ENCODE data around the gene GPR132.

GPR132 gene

GRCh38 chr14:105063056-105063455, 2.2 kb downstream of the GPR132 start:
- in situ Hi-C loops (cut with HindIII; ENCODE audit: low sequenced_read_pairs): no loop called here

GRCh38 chr14:105062048-105062433, 3.2 kb downstream of the GPR132 start:
- in situ Hi-C loops (cut with HindIII; ENCODE audit: low sequenced_read_pairs): no loop called here

GRCh38 chr14:105061428-105062047, 3.7 kb downstream of the GPR132 start:
- in situ Hi-C loops (cut with HindIII; ENCODE audit: low sequenced_read_pairs): no loop called here

- in situ Hi-C loops (cut with HindIII; ENCODE audit: low sequenced_read_pairs): no loop called here
These were observed 4.3 kb downstream of the GPR132 start for GRCh38 chr14:105060751-105061427.

- in situ Hi-C loops (cut with HindIII; ENCODE audit: low sequenced_read_pairs): loop anchor here (10.0 kb wide), 1 partner anchor 125 kb away; no protein-coding TSS in a partner anchor
These were observed 5.2 kb downstream of the GPR132 start for GRCh38 chr14:105059925-105060565.

- in situ Hi-C loops (cut with HindIII; ENCODE audit: low sequenced_read_pairs): loop anchor here (10.0 kb wide), 1 partner anchor 124 kb away; no protein-coding TSS in a partner anchor
These were observed 6.0 kb downstream of the GPR132 start for GRCh38 chr14:105059035-105059924.

GRCh38 chr14:105058521-105059034, 6.7 kb downstream of the GPR132 start:
- in situ Hi-C loops (cut with HindIII; ENCODE audit: low sequenced_read_pairs): loop anchor here (10.0 kb wide), 1 partner anchor 124 kb away; no protein-coding TSS in a partner anchor

- in situ Hi-C loops (cut with HindIII; ENCODE audit: low sequenced_read_pairs): loop anchor here (10.0 kb wide), 1 partner anchor 122 kb away; no protein-coding TSS in a partner anchor
These were observed 8.9 kb downstream of the GPR132 start for GRCh38 chr14:105056303-105056831.

- in situ Hi-C loops (cut with HindIII; ENCODE audit: low sequenced_read_pairs): loop anchor here (10.0 kb wide), 1 partner anchor 121 kb away; no protein-coding TSS in a partner anchor
These were observed 9.4 kb downstream of the GPR132 start for GRCh38 chr14:105055736-105056302.

- in situ Hi-C loops (cut with HindIII; ENCODE audit: low sequenced_read_pairs): loop anchor here (10.0 kb wide), 1 partner anchor 121 kb away; no protein-coding TSS in a partner anchor
These were observed 9.9 kb downstream of the GPR132 start for GRCh38 chr14:105055334-105055733.

GRCh38 chr14:105053996-105054395, 11.2 kb downstream of the GPR132 start:
- in situ Hi-C loops (cut with HindIII; ENCODE audit: low sequenced_read_pairs): loop anchor here (10.0 kb wide), 1 partner anchor 119 kb away; no protein-coding TSS in a partner anchor

GRCh38 chr14:105053421-105053820, 11.8 kb downstream of the GPR132 start:
- in situ Hi-C loops (cut with HindIII; ENCODE audit: low sequenced_read_pairs): loop anchor here (10.0 kb wide), 1 partner anchor 119 kb away; no protein-coding TSS in a partner anchor

GRCh38 chr14:105052110-105052458, 13.1 kb downstream of the GPR132 start:
- in situ Hi-C loops (cut with HindIII; ENCODE audit: low sequenced_read_pairs): loop anchor here (10.0 kb wide), 1 partner anchor 117 kb away; no protein-coding TSS in a partner anchor

- in situ Hi-C loops (cut with HindIII; ENCODE audit: low sequenced_read_pairs): loop anchor here (10.0 kb wide), 1 partner anchor 117 kb away; no protein-coding TSS in a partner anchor
These were observed 13.8 kb downstream of the GPR132 start for GRCh38 chr14:105051182-105052109.

GRCh38 chr14:105050551-105050897, 14.7 kb downstream of the GPR132 start:
- in situ Hi-C loops (cut with HindIII; ENCODE audit: low sequenced_read_pairs): loop anchor here (10.0 kb wide), 1 partner anchor 116 kb away; no protein-coding TSS in a partner anchor

GRCh38 chr14:105049753-105050550, 15.3 kb downstream of the GPR132 start:
- in situ Hi-C loops (cut with HindIII; ENCODE audit: low sequenced_read_pairs): loop anchor here (10.0 kb wide), 1 partner anchor 115 kb away; no protein-coding TSS in a partner anchor

- in situ Hi-C loops (cut with HindIII; ENCODE audit: low sequenced_read_pairs): no loop called here
These were observed 17.8 kb downstream of the GPR132 start for GRCh38 chr14:105047283-105048016.
